ENCODE data around the gene CPLANE1. TPM values are rescaled to one million over a fixed set of nuclear protein-coding genes. Genes with fewer than 3 reads are reported as not detected.

Gene CPLANE1
- total RNA-seq, 1 experiment from 2014 or later, result 15.3 TPM

DNA sequence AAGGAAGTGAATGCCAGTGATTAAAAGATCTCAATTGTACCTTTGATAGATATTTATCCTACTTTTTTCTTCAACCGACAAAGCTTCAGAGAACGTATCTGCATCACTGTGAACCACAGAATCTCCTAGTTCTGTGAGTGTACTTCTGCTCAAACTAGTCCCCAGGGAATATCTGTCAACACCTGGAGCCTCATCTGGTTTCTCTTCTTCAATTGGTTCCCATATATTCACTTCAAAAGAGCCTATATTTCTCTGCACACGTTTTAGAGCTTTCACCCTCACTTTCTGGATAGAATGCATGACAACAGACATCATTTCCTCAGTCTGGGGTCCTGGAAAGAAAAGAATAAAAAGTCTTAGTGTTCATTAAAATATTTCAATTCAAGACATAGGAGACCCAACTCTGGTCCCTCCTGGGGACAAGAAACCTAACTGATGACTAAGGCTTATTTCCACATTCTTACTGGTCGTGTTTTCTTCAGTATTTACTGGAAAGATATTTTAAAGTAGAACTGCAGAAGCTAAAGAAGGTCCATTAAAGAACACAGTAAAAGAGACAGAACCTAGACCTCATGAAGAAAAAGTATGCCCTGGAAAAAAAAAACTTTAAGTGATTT, 64.3 kb downstream of the CPLANE1 start:
- POLR2A ChIA-PET, result no interaction called here
- no peak overlapping the region for H3K4me3 ChIP-seq (ENCODE audit: low read depth, low read length)
- H3K4me1 ChIP-seq, result no peaks in the 10 kb centered on the region
- TF ChIP-seq, protein P1, sequence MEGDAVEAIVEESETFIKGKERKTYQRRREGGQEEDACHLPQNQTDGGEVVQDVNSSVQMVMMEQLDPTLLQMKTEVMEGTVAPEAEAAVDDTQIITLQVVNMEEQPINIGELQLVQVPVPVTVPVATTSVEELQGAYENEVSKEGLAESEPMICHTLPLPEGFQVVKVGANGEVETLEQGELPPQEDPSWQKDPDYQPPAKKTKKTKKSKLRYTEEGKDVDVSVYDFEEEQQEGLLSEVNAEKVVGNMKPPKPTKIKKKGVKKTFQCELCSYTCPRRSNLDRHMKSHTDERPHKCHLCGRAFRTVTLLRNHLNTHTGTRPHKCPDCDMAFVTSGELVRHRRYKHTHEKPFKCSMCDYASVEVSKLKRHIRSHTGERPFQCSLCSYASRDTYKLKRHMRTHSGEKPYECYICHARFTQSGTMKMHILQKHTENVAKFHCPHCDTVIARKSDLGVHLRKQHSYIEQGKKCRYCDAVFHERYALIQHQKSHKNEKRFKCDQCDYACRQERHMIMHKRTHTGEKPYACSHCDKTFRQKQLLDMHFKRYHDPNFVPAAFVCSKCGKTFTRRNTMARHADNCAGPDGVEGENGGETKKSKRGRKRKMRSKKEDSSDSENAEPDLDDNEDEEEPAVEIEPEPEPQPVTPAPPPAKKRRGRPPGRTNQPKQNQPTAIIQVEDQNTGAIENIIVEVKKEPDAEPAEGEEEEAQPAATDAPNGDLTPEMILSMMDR (IDR thresholded peaks at IDR 0.05; ENCODE audit: insufficient read depth in 1 of 2, low read depth in 1 of 2, low read length in 1 of 2, severe bottlenecking in 1 of 2, unreplicated experiment in 1 of 2), result no peak
- H3K27ac Mint-ChIP-seq (ENCODE audit: unreplicated experiment), result no peak overlapping the region
- intact Hi-C loops (cut with micrococcal nuclease; ENCODE audit: unreplicated experiment), result no loop called here
- H3K4me1 Mint-ChIP-seq (ENCODE audit: low read depth, unreplicated experiment), result no peaks in the 10 kb centered on the region
- H3K36me3 ChIP-seq (ENCODE audit: control insufficient read depth, insufficient read depth, low read length), result no peaks in the 10 kb centered on the region
- H3K36me3 Mint-ChIP-seq (ENCODE audit: insufficient read depth, unreplicated experiment), result no peaks in the 10 kb centered on the region
- no peaks in the 10 kb centered on the region for H3K9me3 ChIP-seq
- no peaks in the 10 kb centered on the region for H3K9me3 Mint-ChIP-seq (ENCODE audit: unreplicated experiment)
- no peaks in the 10 kb centered on the region for H3K27me3 ChIP-seq (replicated peaks; ENCODE audit: control insufficient read depth, insufficient read depth, low read length)
- no TSS peak for BruUV-seq (replicated peaks)
- DNase-seq, result no peak
- no peak overlapping the region for H3K4me3 Mint-ChIP-seq (ENCODE audit: unreplicated experiment)
- no peaks in the 10 kb centered on the region for H3K27me3 Mint-ChIP-seq (ENCODE audit: insufficient read depth, unreplicated experiment)
- CTCF ChIA-PET, result no interaction called here

DNA sequence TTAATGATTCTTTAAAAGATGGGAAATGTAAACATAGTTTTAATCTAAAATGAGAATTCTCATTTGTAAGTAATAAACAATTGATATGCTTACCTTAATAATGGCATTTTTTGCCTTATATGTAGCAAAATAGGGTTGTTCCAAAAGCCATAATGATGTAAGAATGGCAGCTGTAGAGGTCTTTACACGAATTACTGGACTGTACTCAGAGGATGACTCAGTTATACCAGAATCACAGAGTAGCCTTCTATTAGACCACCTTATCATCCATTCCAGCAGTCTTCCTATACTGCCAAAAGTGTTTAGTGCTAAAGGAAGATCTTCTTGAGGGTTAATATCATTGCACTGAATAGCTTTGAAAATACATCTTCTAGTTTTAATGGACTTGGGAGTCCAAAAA, 66.5 kb downstream of the CPLANE1 start:
- no TSS peak for BruUV-seq (replicated peaks)
- Histone ChIP-seq H3K27me3 (replicated peaks; ENCODE audit: control insufficient read depth, insufficient read depth, low read length) (no peaks in the 10 kb centered on the region), H3K9me3 (no peaks in the 10 kb centered on the region), H3K36me3 (ENCODE audit: control insufficient read depth, insufficient read depth, low read length) (no peaks in the 10 kb centered on the region; the same call in 1 of the 2 replicates), H3K4me3 (ENCODE audit: low read depth, low read length) (no peak overlapping the region), H3K4me1 (no peaks in the 10 kb centered on the region)
- no peaks in the 10 kb centered on the region for H3K36me3 Mint-ChIP-seq (ENCODE audit: insufficient read depth, unreplicated experiment)
- H3K4me1 Mint-ChIP-seq (ENCODE audit: low read depth, unreplicated experiment), result no peaks in the 10 kb centered on the region
- intact Hi-C loops (cut with micrococcal nuclease; ENCODE audit: unreplicated experiment), result no loop called here
- TF ChIP-seq, protein P1 (IDR thresholded peaks at IDR 0.05; ENCODE audit: insufficient read depth in 1 of 2, low read depth in 1 of 2, low read length in 1 of 2, severe bottlenecking in 1 of 2, unreplicated experiment in 1 of 2), result no peak
- DNase-seq, result no peak
- CTCF ChIA-PET, result no interaction called here
- POLR2A ChIA-PET, result no interaction called here
- no peaks in the 10 kb centered on the region for H3K9me3 Mint-ChIP-seq (ENCODE audit: unreplicated experiment)
- no peaks in the 10 kb centered on the region for H3K27me3 Mint-ChIP-seq (ENCODE audit: insufficient read depth, unreplicated experiment)
- H3K4me3 Mint-ChIP-seq (ENCODE audit: unreplicated experiment), result no peak overlapping the region
- H3K27ac Mint-ChIP-seq (ENCODE audit: unreplicated experiment), result no peak overlapping the region

DNA sequence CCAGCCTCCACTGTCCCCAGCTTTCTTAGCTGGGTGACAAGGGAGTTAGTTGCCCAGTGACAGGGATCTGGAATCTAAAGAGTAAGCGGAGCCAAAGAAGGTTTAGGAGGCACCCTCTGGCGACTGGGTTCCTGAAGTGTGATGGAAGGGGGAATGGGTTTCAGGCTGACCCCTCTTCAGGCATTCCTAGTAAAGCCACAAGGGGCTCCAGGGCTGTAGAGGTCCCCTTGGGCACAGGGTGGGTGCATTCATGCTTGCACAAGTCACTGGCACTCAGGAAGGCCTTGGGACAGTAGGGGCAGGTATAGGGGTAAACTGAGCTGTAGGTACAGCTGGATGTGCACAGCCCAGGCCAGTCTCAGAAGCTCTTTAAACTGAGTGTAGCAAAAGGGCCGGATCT, 74.2 kb downstream of the CPLANE1 start:
- CTCF ChIA-PET, result no interaction called here
- peaks cover 7% of the 10 kb centered on the region for H3K36me3 Mint-ChIP-seq (ENCODE audit: insufficient read depth, unreplicated experiment)
- TF ChIP-seq, protein P1 (IDR thresholded peaks at IDR 0.05; ENCODE audit: insufficient read depth in 1 of 2, low read depth in 1 of 2, low read length in 1 of 2, severe bottlenecking in 1 of 2, unreplicated experiment in 1 of 2), result no peak

More for the DNA sequence above, 74.2 kb downstream of the CPLANE1 start:
- Mint-ChIP-seq H3K9me3 (ENCODE audit: unreplicated experiment) (no peaks in the 10 kb centered on the region), H3K27ac (ENCODE audit: unreplicated experiment) (no peak overlapping the region), H3K27me3 (ENCODE audit: insufficient read depth, unreplicated experiment) (no peaks in the 10 kb centered on the region), H3K4me1 (ENCODE audit: low read depth, unreplicated experiment) (no peaks in the 10 kb centered on the region), H3K4me3 (ENCODE audit: unreplicated experiment) (no peak overlapping the region)
- intact Hi-C loops (cut with micrococcal nuclease; ENCODE audit: unreplicated experiment), result no loop called here
- Histone ChIP-seq H3K27me3 (replicated peaks; ENCODE audit: control insufficient read depth, insufficient read depth, low read length) (no peaks in the 10 kb centered on the region), H3K36me3 (ENCODE audit: control insufficient read depth, insufficient read depth, low read length) (no peaks in the 10 kb centered on the region; the same call in 1 of the 2 replicates), H3K9me3 (no peaks in the 10 kb centered on the region), H3K4me1 (no peaks in the 10 kb centered on the region), H3K4me3 (ENCODE audit: low read depth, low read length) (no peak overlapping the region)
- POLR2A ChIA-PET, result no interaction called here
- no peak for DNase-seq
- BruUV-seq (replicated peaks), result no TSS peak
